ENCODE data around the gene TRAF3IP1. TPM values are rescaled to one million over a fixed set of nuclear protein-coding genes. Genes with fewer than 3 reads are reported as not detected.

The TRAF3IP1 gene
- total RNA-seq, 4 donors from 2014 or later, result 11.0 to 27.2 (median 13.4) TPM

DNA sequence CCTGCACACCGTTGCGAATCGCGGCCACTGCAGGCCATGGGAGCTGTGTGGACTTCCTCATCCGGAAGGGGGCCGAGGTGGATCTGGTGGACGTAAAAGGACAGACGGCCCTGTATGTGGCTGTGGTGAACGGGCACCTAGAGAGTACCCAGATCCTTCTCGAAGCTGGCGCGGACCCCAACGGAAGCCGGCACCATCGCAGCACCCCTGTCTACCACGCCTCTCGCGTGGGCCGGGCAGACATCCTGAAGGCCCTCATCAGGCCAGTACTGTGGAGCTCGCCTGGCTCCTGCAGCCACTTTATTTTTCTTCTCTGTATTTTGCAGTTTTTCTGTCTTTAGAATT is 115.4 kb downstream of the TRAF3IP1 start:
- Histone ChIP-seq H3K9me3 (no peaks in the 10 kb centered on the region), H3K4me1 (peaks cover 0 to 5% (median 0%) of the 10 kb centered on the region in 4 donors), H3K27ac (no peak overlapping the region), H3K4me3 (no peak overlapping the region), H3K36me3 (peaks cover 0 to 55% (median 0%) of the 10 kb centered on the region in 3 donors), H3K27me3 (no peaks in the 10 kb centered on the region)
- DNase-seq, result no peak
- no peak for TF ChIP-seq POLR2A (IDR thresholded peaks at IDR 0.05)
- TF ChIP-seq CTCF (IDR thresholded peaks at IDR 0.05), result no peak

GRCh38 chr2:238438856-238439849 is 118.8 kb downstream of the TRAF3IP1 start:
- Histone ChIP-seq H3K27ac (no peak overlapping the region), H3K36me3 (peaks cover 0 to 52% (median 0%) of the 10 kb centered on the region in 3 donors), H3K9me3 (no peaks in the 10 kb centered on the region), H3K4me1 (peaks cover 0 to 5% (median 0%) of the 10 kb centered on the region in 4 donors), H3K27me3 (no peaks in the 10 kb centered on the region), H3K4me3 (no peak overlapping the region)
- no peak for DNase-seq
- TF ChIP-seq CTCF (IDR thresholded peaks at IDR 0.05), result no peak
- TF ChIP-seq POLR2A (IDR thresholded peaks at IDR 0.05), result no peak

DNA sequence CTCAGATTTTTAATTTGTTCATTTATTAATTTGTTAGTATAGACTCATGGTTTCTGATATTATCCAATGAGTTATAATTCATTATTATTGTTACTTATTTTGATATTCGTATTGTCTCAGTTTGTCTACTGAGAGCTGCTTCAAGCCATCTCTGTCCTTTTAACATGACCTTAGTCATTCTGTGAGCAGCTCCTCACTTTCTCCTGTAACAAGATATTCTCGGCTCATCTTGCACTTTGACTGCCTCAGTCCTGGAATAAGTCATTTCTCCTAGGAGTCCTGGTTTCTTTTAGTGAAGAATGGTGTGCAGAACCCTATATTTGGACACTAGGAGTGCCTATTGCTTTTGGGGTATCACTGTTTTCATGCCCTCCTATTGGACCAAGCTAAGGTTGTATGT is 119.6 kb downstream of the TRAF3IP1 start:
- H3K4me3 ChIP-seq, result no peak overlapping the region
- H3K27ac ChIP-seq, result no peak overlapping the region
- TF ChIP-seq CTCF (IDR thresholded peaks at IDR 0.05) (no peak), POLR2A (IDR thresholded peaks at IDR 0.05) (no peak)
- DNase-seq, result no peak
- H3K4me1 ChIP-seq, result peaks cover 0 to 5% (median 0%) of the 10 kb centered on the region in 4 donors
- no peaks in the 10 kb centered on the region for H3K27me3 ChIP-seq
- peaks cover 0 to 53% (median 0%) of the 10 kb centered on the region in 3 donors for H3K36me3 ChIP-seq
- no peaks in the 10 kb centered on the region for H3K9me3 ChIP-seq

- H3K27me3 ChIP-seq, result no peaks in the 10 kb centered on the region
- DNase-seq, result no peak
- H3K4me1 ChIP-seq, result peaks cover 0 to 5% (median 0%) of the 10 kb centered on the region in 4 donors
- TF ChIP-seq POLR2A (IDR thresholded peaks at IDR 0.05) (no peak), CTCF (IDR thresholded peaks at IDR 0.05) (no peak)
- no peak overlapping the region for H3K4me3 ChIP-seq
- peaks cover 0 to 53% (median 0%) of the 10 kb centered on the region in 3 donors for H3K36me3 ChIP-seq
- H3K27ac ChIP-seq, result no peak overlapping the region
- no peaks in the 10 kb centered on the region for H3K9me3 ChIP-seq
Measured at GRCh38 chr2:238440331-238440730, 120.0 kb downstream of the TRAF3IP1 start.

GRCh38 chr2:238440767-238441166 is 120.4 kb downstream of the TRAF3IP1 start:
- TF ChIP-seq CTCF (IDR thresholded peaks at IDR 0.05), result no peak
- TF ChIP-seq POLR2A (IDR thresholded peaks at IDR 0.05), result no peak
- H3K36me3 ChIP-seq, result peaks cover 0 to 53% (median 0%) of the 10 kb centered on the region in 3 donors
- peaks cover 0 to 5% (median 0%) of the 10 kb centered on the region in 4 donors for H3K4me1 ChIP-seq
- H3K4me3 ChIP-seq, result no peak overlapping the region
- H3K27me3 ChIP-seq, result no peaks in the 10 kb centered on the region
- H3K27ac ChIP-seq, result no peak overlapping the region
- DNase-seq, result no peak
- no peaks in the 10 kb centered on the region for H3K9me3 ChIP-seq
